Lower leg skin (tissue), 4 donors: ENCODE data around the gene SH3GLB2. TPM values are rescaled to one million over a fixed set of nuclear protein-coding genes. Genes with fewer than 3 reads are reported as not detected.

Experiments used
- DNase-seq, 2 donors: peaks; one replicate each; pipeline ENCODE4 v3.0.0-alpha.2; 2019; ENCODE audit warnings: low spot score in 2 of 2
- H3K4me3 ChIP-seq: fragments of 200-600 bp; sonication (generic); 2 replicates; pipeline ENCODE4 v1.5.1; 2017; ENCODE audit warnings: mild to moderate bottlenecking, low read depth; ENCODE audit not compliant: poor library complexity, severe bottlenecking
- CTCF ChIP-seq, 3 donors: fragments of 450-650 bp; IDR thresholded peaks; one replicate each; pipeline ENCODE4 v1.5.1; 2016; ENCODE audit warnings: antibody characterized with exemption in 3 of 3, mild to moderate bottlenecking in 3 of 3, moderate library complexity in 2 of 3
- POLR2A ChIP-seq, 2 donors: fragments of 450-650 bp; IDR thresholded peaks; one replicate each; pipeline ENCODE4 v1.6.1; 2016 to 2017; ENCODE audit warnings: antibody characterized with exemption in 2 of 2, mild to moderate bottlenecking in 1 of 2, moderate library complexity in 1 of 2
- WGBS, 2 donors: methylation state at CpG; one replicate each; pipeline ENCODE4 v1.1.5; 2018; 5-methylcytosine and 5-hydroxymethylcytosine counted together
- intact Hi-C: fragments of 100-400 bp; cut with DNase I; formaldehyde crosslinking; loops from one replicate; pipeline ENCODE4 v1.15.0; 2023; ENCODE audit warnings: low total_unique reads
- total RNA-seq, 4 donors: library from RNA; depleted of rRNA; stranded (reverse); fragments of >200 nt; gene quantifications; one replicate each; pipeline ENCODE4 v1.1.0, GENCODE V29; 2016

Gene SH3GLB2
- total RNA-seq, 4 donors from 2014 or later = 177 to 378 (median 207) TPM

DNA sequence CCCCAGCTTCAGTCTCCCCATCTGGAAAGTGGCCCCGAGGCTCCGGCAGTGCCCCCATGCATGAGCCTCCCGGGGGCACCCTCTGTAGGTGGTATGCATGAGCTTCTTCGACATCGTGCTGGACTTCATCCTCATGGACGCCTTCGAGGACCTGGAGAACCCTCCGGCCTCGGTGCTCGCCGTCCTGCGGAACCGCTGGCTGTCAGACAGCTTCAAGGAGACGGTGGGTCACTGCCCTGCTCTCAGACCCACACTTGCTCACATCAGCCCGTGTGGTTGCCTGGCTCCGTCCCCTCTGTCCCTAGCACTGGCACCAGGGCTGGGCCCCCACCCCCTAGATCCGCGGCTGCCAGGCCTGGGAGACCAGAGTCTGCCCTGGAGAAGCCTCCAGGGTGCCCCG, 40.0 kb upstream of the SH3GLB2 start:
- intact Hi-C loops = no loop called here
- no peak for DNase-seq
- H3K4me3 ChIP-seq = no peak overlapping the region
- WGBS, 2 donors = 92 to 93% methylated on average over 18 to 19 of the region's 19 CpGs
- TF ChIP-seq POLR2A (IDR thresholded peaks at IDR 0.05) (no peak), CTCF (IDR thresholded peaks at IDR 0.05) (no peak)

DNA sequence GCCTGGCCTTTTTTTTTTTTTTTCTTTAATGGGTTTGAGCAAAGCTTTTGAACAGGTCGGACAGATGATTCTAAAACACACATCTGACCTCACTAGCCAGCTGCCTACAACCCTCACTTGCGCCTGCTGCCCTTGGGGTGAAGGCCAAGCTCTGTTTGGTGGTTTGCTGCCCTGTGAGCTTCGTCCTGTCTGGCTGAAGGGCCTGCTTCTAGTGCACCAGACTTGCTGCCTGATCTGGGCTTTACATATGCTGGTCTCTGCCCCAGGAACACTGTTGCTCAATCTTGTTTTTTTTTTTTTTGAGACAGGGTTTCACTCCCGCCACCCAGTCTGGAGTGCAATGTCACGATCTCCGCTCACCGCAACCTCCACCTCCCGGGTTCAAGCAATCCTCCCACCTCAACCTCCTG, 36.4 kb upstream of the SH3GLB2 start:
- TF ChIP-seq CTCF (IDR thresholded peaks at IDR 0.05) (peak in 1 of 3 donors; percentile 47), POLR2A (IDR thresholded peaks at IDR 0.05) (no peak)
- intact Hi-C loops = no loop called here
- 97% methylated on average over 8 of the region's 8 CpGs for WGBS, 2 donors

DNA sequence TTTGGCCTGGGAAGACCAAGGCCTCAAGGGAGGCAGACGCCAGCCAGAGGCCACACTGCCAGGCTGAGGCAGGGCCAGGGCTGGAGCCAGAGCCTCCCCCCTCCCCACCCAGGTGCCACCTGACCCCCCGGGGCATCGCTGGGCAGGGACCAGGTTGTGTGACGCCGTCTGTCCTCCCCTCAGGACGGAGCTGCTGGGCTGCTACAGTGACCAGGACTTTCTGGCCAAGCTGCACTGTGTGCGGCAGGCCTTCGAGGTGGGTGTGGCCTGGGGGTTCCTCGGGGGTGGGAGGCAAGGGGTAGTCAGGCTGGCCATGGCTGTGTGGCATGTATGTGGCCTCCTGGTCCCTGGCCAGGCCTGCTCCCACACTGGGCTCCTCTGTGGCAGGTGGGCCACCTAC, 34.9 kb upstream of the SH3GLB2 start:
- DNase-seq = no peak
- H3K4me3 ChIP-seq = no peak overlapping the region
- TF ChIP-seq POLR2A (IDR thresholded peaks at IDR 0.05) = no peak
- no peak for TF ChIP-seq CTCF (IDR thresholded peaks at IDR 0.05)
- WGBS, 2 donors = 90 to 100% methylated on average over 4 to 9 of the region's 9 CpGs
- intact Hi-C loops = no loop called here

More for the DNA sequence above, 36.4 kb upstream of the SH3GLB2 start:
- no peak overlapping the region for H3K4me3 ChIP-seq
- DNase-seq = no peak

DNA sequence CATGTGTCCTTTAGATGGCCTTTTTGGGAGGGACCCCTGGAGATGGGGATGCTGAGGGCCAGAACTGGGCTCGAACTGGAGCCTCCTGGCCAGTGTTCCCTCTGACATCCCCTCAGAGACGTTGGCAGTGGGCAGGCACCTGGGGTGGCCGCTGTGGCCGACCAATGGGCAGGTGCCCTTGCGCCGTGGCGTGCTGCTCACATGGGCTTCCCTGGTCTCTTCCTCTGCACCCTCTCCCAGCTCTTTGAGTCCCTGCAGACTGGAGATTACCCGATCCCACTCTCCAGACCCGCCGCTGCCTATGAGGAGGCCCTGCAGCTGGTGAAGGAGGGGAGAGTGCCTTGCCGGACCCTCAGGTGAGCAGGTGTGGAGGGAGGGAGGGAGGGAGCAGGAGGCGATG, 32.9 kb upstream of the SH3GLB2 start:
- 91 to 95% methylated on average over 11 to 12 of the region's 12 CpGs for WGBS, 2 donors
- no peak for DNase-seq
- H3K4me3 ChIP-seq = no peak overlapping the region
- intact Hi-C loops = no loop called here
- TF ChIP-seq POLR2A (IDR thresholded peaks at IDR 0.05) (no peak), CTCF (IDR thresholded peaks at IDR 0.05) (no peak)

DNA sequence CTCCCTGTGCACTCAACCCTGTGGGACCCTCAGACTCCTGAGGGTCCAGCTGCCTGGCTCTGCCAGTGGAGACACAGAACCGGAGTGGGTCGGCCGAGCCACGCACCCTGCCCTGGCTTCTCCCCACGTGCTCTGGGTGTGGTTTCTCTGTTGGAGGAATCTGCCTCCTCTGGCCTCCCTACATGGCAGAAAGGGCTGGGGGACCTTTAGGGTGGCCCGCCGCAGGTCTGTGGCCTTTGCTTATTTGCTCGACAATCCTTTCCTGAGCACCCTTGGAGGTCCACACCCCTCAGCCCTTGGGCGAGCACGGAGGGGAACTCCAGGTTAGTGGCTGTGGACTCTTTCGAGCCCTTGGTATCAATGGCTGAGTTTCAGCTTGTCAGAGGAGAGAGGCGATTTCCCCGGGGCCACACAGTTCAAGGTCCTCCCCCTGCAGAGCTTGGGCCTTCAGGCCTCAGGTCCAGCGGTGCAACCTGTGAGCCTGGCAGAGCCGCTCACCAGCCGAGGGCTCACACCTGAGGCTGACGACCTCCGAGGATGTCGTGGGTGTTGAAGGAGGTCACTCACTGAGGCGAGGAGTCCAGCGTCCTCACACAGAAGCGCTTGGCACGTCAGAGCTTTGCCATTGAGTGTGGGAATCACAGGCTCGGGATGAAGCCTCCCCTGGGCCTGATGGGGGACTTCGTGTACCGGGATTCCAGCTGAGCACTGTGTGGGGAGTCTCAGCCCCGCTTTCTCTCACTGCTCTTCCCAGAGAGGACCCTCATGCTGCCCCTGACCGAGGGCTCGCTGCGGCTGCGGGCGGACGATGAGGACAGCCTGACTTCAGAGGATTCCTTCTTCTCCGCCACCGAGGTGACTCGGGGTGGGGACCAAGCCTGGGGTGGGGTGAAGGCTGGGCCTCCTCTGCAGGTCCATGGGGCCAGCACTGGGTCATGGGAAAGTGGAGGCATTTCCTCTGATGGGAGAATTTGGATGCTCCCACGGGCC, 32.0 kb upstream of the SH3GLB2 start:
- TF ChIP-seq POLR2A (IDR thresholded peaks at IDR 0.05) (no peak), CTCF (IDR thresholded peaks at IDR 0.05) (no peak)
- no peak for DNase-seq
- H3K4me3 ChIP-seq = no peak overlapping the region
- WGBS, 2 donors = 94% methylated on average over 34 to 36 of the region's 37 CpGs
- intact Hi-C loops = no loop called here
